Endothelial cell of umbilical vein (primary cell): ENCODE data around the gene TNFRSF1B. TPM values are rescaled to one million over a fixed set of nuclear protein-coding genes. Genes with fewer than 3 reads are reported as not detected.

Source experiments
- BruUV-seq: library from RNA; stranded (reverse); fragments of 400-500 nt; replicated peaks from 2 replicates; lab custom pipeline; 2021; lab: Mats Ljungman, UMichigan
- CTCF ChIA-PET: fragments of 300-600, 350-600 bp; sonication (Branson Sonifier 250); formaldehyde crosslinking; loops from one replicate; lab custom pipeline; 2021; ENCODE audit warnings: antibody characterized with exemption, inconsistent platforms; lab: Charles Lee
- POLR2A ChIA-PET: fragments of 300-600, 350-600 bp; sonication (Branson Sonifier 250); formaldehyde crosslinking; loops from one replicate; lab custom pipeline; 2021; ENCODE audit warnings: antibody characterized with exemption, inconsistent platforms; lab: Charles Lee
- DNase-seq: peaks from one replicate; pipeline ENCODE4 v3.0.0-alpha.2; 2011; ENCODE audit warnings: low read depth, low spot score
- FAIRE-seq: peaks from 2 replicates; lab custom pipeline; 2011; peaks lifted over from hg19 to GRCh38; lab: Jason Lieb, UNC
- H2AFZ ChIP-seq: 2 replicates; pipeline ENCODE4 v1.6.0; 2012; ENCODE audit warnings: low read depth, low read length, control low read depth, inconsistent platforms
- H3K27ac ChIP-seq: 2 replicates; pipeline ENCODE4 v1.5.1; 2011; ENCODE audit warnings: low read depth, mild to moderate bottlenecking, control low read depth, low read length, moderate library complexity; ENCODE audit not compliant: insufficient read depth
- H3K27me3 ChIP-seq, 2 experiments: 2 replicates each; pipeline versions ENCODE4 v1.6.0 to v1.6.1; 2011; ENCODE audit warnings: low read length in 2 of 2, mixed read lengths in 1 of 2; ENCODE audit not compliant: control insufficient read depth in 2 of 2, insufficient read depth in 2 of 2
- H3K36me3 ChIP-seq, 2 experiments: 2 replicates in 1 of 2; 3 replicates in 1 of 2; pipeline ENCODE4 v1.5.1; 2011; ENCODE audit warnings: low read length in 2 of 2, mild to moderate bottlenecking in 1 of 2, moderate library complexity in 1 of 2; ENCODE audit not compliant: control insufficient read depth in 2 of 2, insufficient read depth in 2 of 2; ENCODE audit errors: extremely low read depth in 1 of 2
- H3K4me1 ChIP-seq: 3 replicates; pipeline ENCODE4 v1.5.1; 2011; ENCODE audit warnings: mild to moderate bottlenecking, low read length; ENCODE audit not compliant: control insufficient read depth, insufficient read depth; ENCODE audit errors: extremely low read depth
- H3K4me2 ChIP-seq: 2 replicates; pipeline ENCODE4 v1.6.1; 2011; ENCODE audit warnings: low read length, control low read depth, mixed read lengths; ENCODE audit not compliant: insufficient read depth
- H3K4me3 ChIP-seq, 3 experiments: fragments of 200-600 bp in 1 of 3; sonication (generic), shearing (Covaris generic) in 1 of 3; replicated peaks in 1 of 3; 2 replicates each; pipeline ENCODE4 v1.5.1; 2011 to 2016; ENCODE audit warnings: control low read depth in 3 of 3, low read length in 3 of 3, mild to moderate bottlenecking in 2 of 3, inconsistent platforms in 1 of 3, low read depth in 1 of 3, moderate library complexity in 1 of 3; ENCODE audit not compliant: insufficient read depth in 1 of 3
- H3K79me2 ChIP-seq: 2 replicates; pipeline ENCODE4 v1.6.0; 2012; ENCODE audit warnings: low read length, inconsistent platforms; ENCODE audit not compliant: control insufficient read depth, insufficient read depth
- H3K9ac ChIP-seq: replicated peaks from 2 replicates; pipeline ENCODE3; 2011; ENCODE audit warnings: low read length, control low read depth; ENCODE audit not compliant: insufficient read depth; ENCODE audit errors: extremely low read depth
- H3K9me1 ChIP-seq: replicated peaks from 3 replicates; pipeline ENCODE4 v1.6.0; 2011; ENCODE audit warnings: mild to moderate bottlenecking, low read length; ENCODE audit not compliant: control insufficient read depth, insufficient read depth; ENCODE audit errors: extremely low read depth
- H3K9me3 ChIP-seq: replicated peaks from 2 replicates; pipeline ENCODE4 v1.5.1; 2012; ENCODE audit warnings: low read length, inconsistent platforms; ENCODE audit not compliant: control insufficient read depth, insufficient read depth
- H4K20me1 ChIP-seq: replicated peaks from 2 replicates; pipeline ENCODE3; 2011; ENCODE audit warnings: mild to moderate bottlenecking, low read length; ENCODE audit not compliant: control insufficient read depth, insufficient read depth; ENCODE audit errors: extremely low read depth
- EZH2 ChIP-seq: IDR thresholded peaks from 2 replicates; pipeline ENCODE4 v1.6.1; 2012; ENCODE audit warnings: borderline replicate concordance, low read depth, mild to moderate bottlenecking, moderate library complexity, low read length, inconsistent platforms; ENCODE audit not compliant: severe bottlenecking
- FOS ChIP-seq: IDR thresholded peaks from 2 replicates; pipeline ENCODE4 v1.6.1; 2011; ENCODE audit warnings: mild to moderate bottlenecking, low read length, moderate library complexity, borderline replicate concordance; ENCODE audit not compliant: insufficient read depth
- GATA2 ChIP-seq: IDR thresholded peaks from 2 replicates; pipeline ENCODE4 v1.7.0; 2011; ENCODE audit warnings: low read depth, mild to moderate bottlenecking, moderate library complexity, mixed read lengths, low read length; ENCODE audit not compliant: insufficient read length, insufficient read depth
- JUN ChIP-seq: IDR thresholded peaks from 2 replicates; pipeline ENCODE4 v1.6.1; 2011; ENCODE audit warnings: borderline replicate concordance, low read depth; ENCODE audit not compliant: insufficient read length, insufficient read depth
- MAX ChIP-seq: IDR thresholded peaks from 2 replicates; pipeline ENCODE4 v1.6.1; 2011; ENCODE audit not compliant: insufficient read depth, insufficient read length
- MYC ChIP-seq: IDR thresholded peaks from one replicate; pipeline ENCODE4 v1.6.1; 2011; ENCODE audit warnings: mild to moderate bottlenecking, low read depth, low read length
- POLR2A ChIP-seq: IDR thresholded peaks from 2 replicates; pipeline ENCODE4 v1.6.1; 2012; ENCODE audit warnings: low read depth, mild to moderate bottlenecking, control low read depth, low read length
- POLR2AphosphoS5 ChIP-seq: IDR thresholded peaks from 2 replicates; pipeline ENCODE4 v1.6.1; 2012; ENCODE audit warnings: low read depth, mild to moderate bottlenecking, control low read depth, low read length, moderate library complexity; ENCODE audit not compliant: insufficient read depth
- dilution Hi-C: fragments of 300-500 bp; cut with MboI; formaldehyde crosslinking; loops from one replicate; pipeline ENCODE4 v1.15.0; 2019; ENCODE audit warnings: low sequenced_read_pairs; ENCODE audit not compliant: extremely low pct_ligation_motif_present
- intact Hi-C: fragments of 100-400 bp; cut with micrococcal nuclease; formaldehyde crosslinking; loops from one replicate; pipeline ENCODE4 v1.10.0; 2022
- polyA plus RNA-seq, 4 experiments: library from polyadenylated mRNA; depleted of rRNA in 3 of 4; stranded (reverse) in 3 of 4; unstranded in 1 of 4; fragments of >200 nt; gene quantifications; 2 replicates each; pipeline versions ENCODE4 v1.2.1 to v1.2.3, GENCODE V29; 2011 to 2012; ENCODE audit warnings: missing spikeins in 1 of 4
- total RNA-seq: library from RNA; stranded (reverse); gene quantifications from 2 replicates; pipeline ENCODE4 v1.2.3, GENCODE V29; 2021
- TF ChIP-seq, protein P1 (sequence below), 2 donors: IDR thresholded peaks; 1 replicate in 1 of 2; 2 replicates in 1 of 2; pipeline ENCODE4 v1.5.1; 2011; ENCODE audit warnings: low read length in 2 of 2, mild to moderate bottlenecking in 2 of 2, moderate library complexity in 2 of 2, control low read depth in 1 of 2, inconsistent platforms in 1 of 2, low read depth in 1 of 2; ENCODE audit not compliant: insufficient read depth in 1 of 2; ENCODE audit errors: extremely low read depth in 1 of 2

The TNFRSF1B gene
- total and polyA plus RNA-seq, 2 donors (not counting 3 experiments of a cell fraction or from before 2014, with no cell fraction given): 53.6 to 65.9 TPM

DNA sequence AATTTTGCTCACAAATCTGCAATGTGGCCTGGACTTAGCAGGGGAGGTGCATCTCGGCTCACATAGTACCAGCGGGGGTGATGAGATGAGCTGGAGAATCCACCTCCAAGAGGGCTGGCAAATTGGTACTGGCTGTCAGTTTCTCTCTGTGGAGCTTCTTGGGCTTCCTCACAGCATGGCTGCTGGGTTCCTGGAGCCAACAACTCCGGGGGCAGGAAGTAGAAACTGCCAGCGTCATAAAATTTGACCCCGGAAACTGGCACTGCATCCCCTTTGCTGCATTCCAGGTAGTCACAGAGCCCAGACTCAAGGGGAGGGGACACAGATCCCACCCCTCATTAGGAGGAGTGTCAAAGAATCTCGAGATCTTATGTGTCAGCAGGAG is 17.0 kb upstream of the TNFRSF1B start:
- no peaks in the 10 kb centered on the region for H3K36me3 ChIP-seq
- H3K9me3 ChIP-seq: no peaks in the 10 kb centered on the region
- no peak for TF ChIP-seq MYC
- no peak for TF ChIP-seq EZH2
- TF ChIP-seq POLR2AphosphoS5: no peak
- no peak for TF ChIP-seq MAX
- TF ChIP-seq, protein P1, sequence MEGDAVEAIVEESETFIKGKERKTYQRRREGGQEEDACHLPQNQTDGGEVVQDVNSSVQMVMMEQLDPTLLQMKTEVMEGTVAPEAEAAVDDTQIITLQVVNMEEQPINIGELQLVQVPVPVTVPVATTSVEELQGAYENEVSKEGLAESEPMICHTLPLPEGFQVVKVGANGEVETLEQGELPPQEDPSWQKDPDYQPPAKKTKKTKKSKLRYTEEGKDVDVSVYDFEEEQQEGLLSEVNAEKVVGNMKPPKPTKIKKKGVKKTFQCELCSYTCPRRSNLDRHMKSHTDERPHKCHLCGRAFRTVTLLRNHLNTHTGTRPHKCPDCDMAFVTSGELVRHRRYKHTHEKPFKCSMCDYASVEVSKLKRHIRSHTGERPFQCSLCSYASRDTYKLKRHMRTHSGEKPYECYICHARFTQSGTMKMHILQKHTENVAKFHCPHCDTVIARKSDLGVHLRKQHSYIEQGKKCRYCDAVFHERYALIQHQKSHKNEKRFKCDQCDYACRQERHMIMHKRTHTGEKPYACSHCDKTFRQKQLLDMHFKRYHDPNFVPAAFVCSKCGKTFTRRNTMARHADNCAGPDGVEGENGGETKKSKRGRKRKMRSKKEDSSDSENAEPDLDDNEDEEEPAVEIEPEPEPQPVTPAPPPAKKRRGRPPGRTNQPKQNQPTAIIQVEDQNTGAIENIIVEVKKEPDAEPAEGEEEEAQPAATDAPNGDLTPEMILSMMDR (IDR thresholded peaks at IDR 0.05; ENCODE audit: extremely low read depth in 1 of 2, insufficient read depth in 1 of 2, low read depth in 1 of 2, low read length in 2 of 2): no peak
- TF ChIP-seq FOS: no peak
- TF ChIP-seq JUN: no peak
- no peak for TF ChIP-seq GATA2
- no peak for TF ChIP-seq POLR2A
- H3K4me1 ChIP-seq: peaks cover 29% of the 10 kb centered on the region
- no peak overlapping the region for H3K27ac ChIP-seq
- no peaks in the 10 kb centered on the region for H4K20me1 ChIP-seq
- H3K27me3 ChIP-seq: no peaks in the 10 kb centered on the region
- POLR2A ChIA-PET: no interaction called here
- no peaks in the 10 kb centered on the region for H3K79me2 ChIP-seq
- dilution Hi-C loops: no loop called here
- H3K9ac ChIP-seq: no peak overlapping the region
- no peaks in the 10 kb centered on the region for H3K9me1 ChIP-seq
- H3K4me3 ChIP-seq: no peak overlapping the region
- no TSS peak for BruUV-seq
- no peak for DNase-seq
- H3K4me2 ChIP-seq: no peak overlapping the region
- FAIRE-seq: no peak
- intact Hi-C loops: no loop called here
- CTCF ChIA-PET: interaction anchor here (1.5 to 3.9 kb wide), 4 partner anchors 10 to 33 kb away, joined by 3 to 20 read pairs (median 10); no protein-coding TSS in a partner anchor
- no peak overlapping the region for H2AFZ ChIP-seq
